Kidney (tissue), 14 donors: ENCODE results near the gene ACOX2. TPM values are rescaled to one million over a fixed set of nuclear protein-coding genes. Genes with fewer than 3 reads are reported as not detected.

Source experiments
- DNase-seq, 5 donors: peaks; one replicate each; pipeline ENCODE4 v3.0.0-alpha.2; 2013 to 2020
- FAIRE-seq: peaks from 2 replicates; lab custom pipeline; 2012; peaks lifted over from hg19 to GRCh38; lab: Jason Lieb, UNC
- H3K27ac ChIP-seq, 2 donors: one replicate each; pipeline ENCODE4 v1.7.0; 2013; ENCODE audit warnings: low read depth in 2 of 2, low read length in 2 of 2, inconsistent platforms in 1 of 2
- H3K27me3 ChIP-seq: one replicate; pipeline ENCODE4 v1.7.1; 2013; ENCODE audit warnings: low read length, inconsistent platforms; ENCODE audit not compliant: control insufficient read depth, insufficient read depth
- H3K36me3 ChIP-seq, 3 donors: one replicate each; pipeline versions ENCODE4 v1.7.0 to v1.7.1; 2013; ENCODE audit warnings: low read length in 3 of 3, control low read depth in 1 of 3, inconsistent platforms in 1 of 3; ENCODE audit not compliant: insufficient read depth in 3 of 3, control insufficient read depth in 2 of 3
- H3K4me1 ChIP-seq, 3 donors: one replicate each; pipeline versions ENCODE4 v1.7.0 to v1.7.1; 2013; ENCODE audit warnings: low read length in 3 of 3, inconsistent platforms in 1 of 3, low read depth in 1 of 3; ENCODE audit not compliant: control insufficient read depth in 2 of 3, insufficient read depth in 2 of 3
- H3K4me3 ChIP-seq, 3 donors: one replicate each; pipeline versions ENCODE4 v1.7.0 to v1.8.1; 2013; ENCODE audit warnings: low read length in 3 of 3, control low read depth in 1 of 3, inconsistent platforms in 1 of 3
- H3K9ac ChIP-seq, 3 donors: one replicate each; pipeline versions ENCODE4 v1.7.0 to v1.7.1; 2013; ENCODE audit warnings: low read length in 3 of 3, control low read depth in 1 of 3, inconsistent platforms in 1 of 3
- H3K9me3 ChIP-seq, 3 donors: one replicate each; pipeline versions ENCODE4 v1.7.0 to v1.7.1; 2013; ENCODE audit warnings: low read length in 3 of 3, control low read depth in 1 of 3, inconsistent platforms in 1 of 3; ENCODE audit not compliant: control insufficient read depth in 2 of 3, insufficient read depth in 1 of 3
- intact Hi-C: fragments of 100-400 bp; cut with DNase I; formaldehyde crosslinking; loops from one replicate; pipeline ENCODE4 v1.11.1; 2022
- polyA plus RNA-seq: library from polyadenylated mRNA; stranded (reverse); fragments of 350-450 nt; fragmentation: Illumina TruSeq; extraction: RNeasy Lipid Tissue Mini Kit (QIAGEN cat#74804); gene quantifications from one replicate; pipeline ENCODE4 v1.2.3, GENCODE V29; 2014; ENCODE audit warnings: low read depth, low replicate concordance; ENCODE audit not compliant: insufficient read depth
- total RNA-seq: library from RNA; stranded (reverse); fragmentation: NEBNext Ultra II Directional; extraction: Animal tissue kit (Norgen Biotek cat#: 25700); gene quantifications from one replicate; pipeline ENCODE4 v1.2.1, GENCODE V29; 2021
- TF ChIP-seq, protein P1 (sequence below): IDR thresholded peaks from 3 replicates; pipeline ENCODE4 v1.5.1; 2012; ENCODE audit warnings: mild to moderate bottlenecking, moderate library complexity, borderline replicate concordance; ENCODE audit not compliant: insufficient read depth; ENCODE audit errors: extremely low read depth
- donor health status: control.
- donor health status: control.
- donor health status: control.
- donor health status: control.
- donor health status: control.
- donor health status: DM: yes; HTN: yes; CAD: no.
- donor health status: Normal renal cell carcinoma (clear cell type).

The ACOX2 gene
- total and polyA plus RNA-seq, 2 donors from 2014 or later = 18.6 to 85.5 TPM

DNA sequence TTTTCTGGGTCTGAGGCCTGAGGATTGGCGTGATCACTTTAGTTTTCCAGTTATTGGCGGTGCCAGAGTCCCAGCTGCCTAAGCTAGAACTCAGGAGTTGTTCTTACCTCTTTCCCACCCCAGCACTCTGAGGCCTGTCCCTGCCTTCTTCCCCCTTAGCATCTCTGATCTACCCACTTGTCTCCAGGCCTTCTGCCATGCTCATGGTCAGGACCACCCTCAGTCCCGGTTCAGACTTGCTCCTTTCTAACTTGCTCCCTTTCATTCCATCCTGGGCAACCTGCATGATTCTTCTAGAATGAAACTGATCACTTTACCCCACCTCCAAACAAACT, 15.7 kb downstream of the ACOX2 start:
- TF ChIP-seq, protein P1, sequence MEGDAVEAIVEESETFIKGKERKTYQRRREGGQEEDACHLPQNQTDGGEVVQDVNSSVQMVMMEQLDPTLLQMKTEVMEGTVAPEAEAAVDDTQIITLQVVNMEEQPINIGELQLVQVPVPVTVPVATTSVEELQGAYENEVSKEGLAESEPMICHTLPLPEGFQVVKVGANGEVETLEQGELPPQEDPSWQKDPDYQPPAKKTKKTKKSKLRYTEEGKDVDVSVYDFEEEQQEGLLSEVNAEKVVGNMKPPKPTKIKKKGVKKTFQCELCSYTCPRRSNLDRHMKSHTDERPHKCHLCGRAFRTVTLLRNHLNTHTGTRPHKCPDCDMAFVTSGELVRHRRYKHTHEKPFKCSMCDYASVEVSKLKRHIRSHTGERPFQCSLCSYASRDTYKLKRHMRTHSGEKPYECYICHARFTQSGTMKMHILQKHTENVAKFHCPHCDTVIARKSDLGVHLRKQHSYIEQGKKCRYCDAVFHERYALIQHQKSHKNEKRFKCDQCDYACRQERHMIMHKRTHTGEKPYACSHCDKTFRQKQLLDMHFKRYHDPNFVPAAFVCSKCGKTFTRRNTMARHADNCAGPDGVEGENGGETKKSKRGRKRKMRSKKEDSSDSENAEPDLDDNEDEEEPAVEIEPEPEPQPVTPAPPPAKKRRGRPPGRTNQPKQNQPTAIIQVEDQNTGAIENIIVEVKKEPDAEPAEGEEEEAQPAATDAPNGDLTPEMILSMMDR = no peak
- no peak overlapping the region for H3K4me3 ChIP-seq
- peak overlapping the region; percentile 86 to 87 for H3K27ac ChIP-seq
- peaks cover 4 to 51% (median 32%) of the 10 kb centered on the region in 3 donors for H3K4me1 ChIP-seq
- FAIRE-seq (no peak), DNase-seq (no peak)
- peaks cover 0 to 23% (median 3%) of the 10 kb centered on the region in 3 donors for H3K36me3 ChIP-seq
- no peaks in the 10 kb centered on the region for H3K27me3 ChIP-seq
- no peaks in the 10 kb centered on the region for H3K9me3 ChIP-seq
- no peak overlapping the region for H3K9ac ChIP-seq
- intact Hi-C loops = no loop called here

DNA sequence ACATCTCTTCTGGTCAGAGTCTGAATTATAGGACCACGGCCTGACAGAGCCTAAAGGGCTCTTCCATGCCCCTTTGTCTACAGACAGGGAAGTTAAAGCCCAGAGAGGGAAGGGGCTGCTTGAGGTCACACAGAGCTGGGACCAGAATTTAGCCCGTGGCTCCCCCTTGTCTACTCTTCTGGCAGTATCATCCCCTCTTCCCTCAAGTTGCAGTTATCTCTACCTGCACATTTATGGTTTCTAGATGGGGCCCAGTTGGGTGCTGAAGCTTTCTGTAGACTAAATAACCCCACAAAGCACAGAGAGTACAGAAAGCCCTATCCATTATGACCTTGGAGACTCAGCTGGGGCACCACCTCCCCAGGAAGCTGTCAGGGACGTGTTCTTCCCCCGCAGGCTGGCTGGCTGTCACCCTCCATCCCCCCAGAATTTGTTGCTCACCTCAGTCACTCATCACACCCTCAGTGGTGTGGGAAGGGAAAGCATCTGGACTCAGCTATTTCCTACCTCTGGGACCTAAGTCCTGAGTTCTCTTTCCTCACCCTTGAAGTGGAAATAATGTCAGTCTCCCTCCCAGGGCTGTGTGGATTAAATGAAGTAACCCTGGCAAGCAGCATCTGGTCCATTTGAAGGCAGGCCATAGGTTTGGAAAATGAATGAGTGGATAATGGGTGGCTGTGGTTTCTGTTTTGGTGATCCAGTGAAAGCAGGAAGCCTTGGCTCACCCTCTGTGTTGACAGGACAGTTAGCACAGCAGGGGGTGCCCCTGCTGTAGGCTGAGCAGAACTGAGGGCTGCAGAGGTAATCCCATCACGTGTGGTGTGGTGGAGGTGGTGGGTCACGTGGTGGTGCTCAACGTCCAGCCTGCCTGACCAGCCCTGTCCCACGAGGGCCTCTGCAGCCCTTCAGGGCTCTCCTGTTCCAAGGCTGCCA, 16.3 kb downstream of the ACOX2 start:
- H3K4me3 ChIP-seq = no peak overlapping the region
- TF ChIP-seq, protein P1 = no peak
- H3K27ac ChIP-seq = peak overlapping the region; percentile 86 to 87
- no peak for FAIRE-seq
- peaks cover 4 to 51% (median 30%) of the 10 kb centered on the region in 3 donors for H3K4me1 ChIP-seq
- peak overlapping the region in 1 of 3 donors; percentile 32 for H3K9ac ChIP-seq
- peaks cover 0 to 23% (median 5%) of the 10 kb centered on the region in 3 donors for H3K36me3 ChIP-seq
- no peak for DNase-seq
- intact Hi-C loops = no loop called here
- H3K27me3 ChIP-seq = no peaks in the 10 kb centered on the region
- no peaks in the 10 kb centered on the region for H3K9me3 ChIP-seq

DNA sequence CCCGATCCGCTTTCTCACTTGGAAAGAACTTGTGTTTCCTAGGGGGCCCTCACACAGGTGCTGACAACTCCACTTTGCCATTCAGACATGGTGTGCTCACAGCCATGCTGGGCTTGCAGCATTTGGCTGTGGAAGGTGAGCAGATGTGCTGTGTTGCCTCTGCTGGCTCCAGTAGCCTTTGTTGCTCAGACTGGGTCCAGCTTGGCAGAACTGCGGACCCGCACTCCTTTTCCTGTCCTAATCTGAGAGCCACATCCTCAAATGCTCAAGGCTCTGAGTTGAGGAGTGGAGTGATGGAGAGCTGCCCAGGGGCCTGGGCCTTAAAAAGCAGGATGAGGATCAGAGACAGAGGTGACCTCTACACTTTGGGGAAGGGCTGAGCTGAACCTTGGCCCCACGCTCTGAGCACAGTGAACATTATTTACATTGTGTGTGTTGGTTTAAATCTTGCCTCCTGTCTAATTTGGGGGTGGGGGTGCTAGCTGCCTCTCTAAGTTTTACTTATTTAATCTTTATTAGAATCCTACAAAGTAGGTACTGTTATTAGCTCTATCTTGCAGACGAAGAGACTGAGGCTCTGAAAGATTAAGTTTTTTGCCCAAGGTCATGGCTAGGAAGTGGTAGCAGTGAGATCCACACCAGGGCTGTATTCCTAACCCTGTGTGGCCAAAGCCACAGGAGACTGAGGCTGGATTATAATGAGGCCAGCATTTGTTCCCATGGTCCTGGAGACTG, 17.2 kb downstream of the ACOX2 start:
- Histone ChIP-seq H3K4me1 (peaks cover 4 to 51% (median 30%) of the 10 kb centered on the region in 3 donors), H3K9me3 (no peaks in the 10 kb centered on the region), H3K36me3 (peaks cover 0 to 23% (median 5%) of the 10 kb centered on the region in 3 donors), H3K9ac (no peak overlapping the region), H3K27me3 (no peaks in the 10 kb centered on the region), H3K27ac (peak overlapping the region; percentile 79 to 86), H3K4me3 (no peak overlapping the region)
- TF ChIP-seq, protein P1 = no peak
- intact Hi-C loops = no loop called here
- FAIRE-seq (no peak), DNase-seq (no peak)
